Adrenal gland (tissue), 12 donors: ENCODE results near the gene ABLIM1. TPM values are rescaled to one million over a fixed set of nuclear protein-coding genes. Genes with fewer than 3 reads are reported as not detected.
"Not testable (repeated sequence)": the region's sequence is repeated elsewhere in the genome, so short reads cannot be mapped to it uniquely, and the experiment has no call there.

Source experiments
- DNase-seq, 7 donors: peaks; one replicate each; pipeline ENCODE4 v3.0.0-alpha.2; 2019 to 2020
- H3K27ac ChIP-seq, 5 donors: fragments of 200-600 bp; sonication (generic) in 4 of 5; 1 replicate in 3 of 5; 2 replicates in 2 of 5; pipeline versions ENCODE4 v1.5.1 to v1.8.0; 2016 to 2020; ENCODE audit warnings: mild to moderate bottlenecking in 1 of 5
- H3K27me3 ChIP-seq: fragments of 200-600 bp; 2 replicates; pipeline ENCODE4 v1.8.0; 2021
- H3K36me3 ChIP-seq, 2 donors: fragments of 200-600 bp; replicated peaks in 1 of 2; 1 replicate in 1 of 2; 2 replicates in 1 of 2; pipeline versions ENCODE4 v1.5.1 to v1.8.0; 2018 to 2022
- H3K4me1 ChIP-seq, 2 donors: fragments of 200-600 bp; replicated peaks in 1 of 2; 1 replicate in 1 of 2; 2 replicates in 1 of 2; pipeline versions ENCODE4 v1.5.1 to v1.8.0; 2018 to 2021
- H3K4me3 ChIP-seq, 4 donors: fragments of 200-600 bp; sonication (generic) in 3 of 4; one replicate each; pipeline ENCODE4 v1.5.1; 2016 to 2018
- H3K9me3 ChIP-seq, 3 donors: fragments of 200-600 bp; sonication (generic) in 1 of 3; replicated peaks in 1 of 3; 1 replicate in 2 of 3; 2 replicates in 1 of 3; pipeline versions ENCODE4 v1.5.1 to v1.8.0; 2016 to 2021
- POLR2A ChIP-seq, 2 donors: fragments of 450-650 bp; IDR thresholded peaks; one replicate each; pipeline ENCODE4 v1.6.1; 2017; ENCODE audit warnings: antibody characterized with exemption in 2 of 2, mild to moderate bottlenecking in 2 of 2, moderate library complexity in 1 of 2
- WGBS, 4 donors: extraction: QIAGEN DNeasy Blood & Tissue Kit in 2 of 4; methylation state at CpG; one replicate each; pipeline versions ENCODE4 v1.1.5 to v1.1.7; 2013 to 2017; 5-methylcytosine and 5-hydroxymethylcytosine counted together
- intact Hi-C, 2 donors: fragments of 100-400 bp; cut with DNase I; formaldehyde crosslinking; loops; one replicate each; pipeline versions ENCODE4 v1.14.1 to v1.15.0; 2022 to 2023
- polyA plus RNA-seq, 3 donors: library from polyadenylated mRNA; stranded (reverse); fragments of 200-250 nt in 2 of 3; fragments of 350-450 nt in 1 of 3; fragmentation: Illumina TruSeq in 1 of 3; extraction: RNeasy Lipid Tissue Mini Kit (QIAGEN cat#74804) in 1 of 3; gene quantifications; one replicate each; pipeline ENCODE4 v1.2.3, GENCODE V29; 2013 to 2014
- total RNA-seq, 9 donors: library from RNA; depleted of rRNA in 4 of 9; stranded (reverse); fragments of >200 nt in 4 of 9; fragments of 120-200 nt in 1 of 9; fragmentation: NEBNext Ultra II Directional in 1 of 9; extraction: Animal tissue kit (Norgen Biotek cat#: 25700) in 1 of 9; gene quantifications; one replicate each; pipeline versions ENCODE4 v1.1.0 to v1.2.4, GENCODE V29; 2013 to 2023
- TF ChIP-seq, protein P1 (sequence below), 6 experiments: fragments of 450-650 bp in 4 of 6; fragments of 200-600 bp in 2 of 6; sonication (generic) in 1 of 6; IDR thresholded peaks; 1 replicate in 5 of 6; 2 replicates in 1 of 6; pipeline versions ENCODE4 v1.5.1 to v1.8.0; 2016 to 2021; ENCODE audit warnings: antibody characterized with exemption in 6 of 6, mild to moderate bottlenecking in 2 of 6, moderate library complexity in 1 of 6
- donor health status: healthy with polysubstance abuse.
- donor health status: Bipolar disorder and iron deficiency.
- donor health status: DM: yes; HTN: yes; CAD: no.
- donor health status: DM: no; HTN: no; CAD: no.
- donor health status: DM: no; HTN: no; CAD: no.
- donor health status: DM: yes; HTN: yes; CAD: no.

ABLIM1 gene
- total and polyA plus RNA-seq, 12 donors: 7.9 to 430 (median 185) TPM

DNA sequence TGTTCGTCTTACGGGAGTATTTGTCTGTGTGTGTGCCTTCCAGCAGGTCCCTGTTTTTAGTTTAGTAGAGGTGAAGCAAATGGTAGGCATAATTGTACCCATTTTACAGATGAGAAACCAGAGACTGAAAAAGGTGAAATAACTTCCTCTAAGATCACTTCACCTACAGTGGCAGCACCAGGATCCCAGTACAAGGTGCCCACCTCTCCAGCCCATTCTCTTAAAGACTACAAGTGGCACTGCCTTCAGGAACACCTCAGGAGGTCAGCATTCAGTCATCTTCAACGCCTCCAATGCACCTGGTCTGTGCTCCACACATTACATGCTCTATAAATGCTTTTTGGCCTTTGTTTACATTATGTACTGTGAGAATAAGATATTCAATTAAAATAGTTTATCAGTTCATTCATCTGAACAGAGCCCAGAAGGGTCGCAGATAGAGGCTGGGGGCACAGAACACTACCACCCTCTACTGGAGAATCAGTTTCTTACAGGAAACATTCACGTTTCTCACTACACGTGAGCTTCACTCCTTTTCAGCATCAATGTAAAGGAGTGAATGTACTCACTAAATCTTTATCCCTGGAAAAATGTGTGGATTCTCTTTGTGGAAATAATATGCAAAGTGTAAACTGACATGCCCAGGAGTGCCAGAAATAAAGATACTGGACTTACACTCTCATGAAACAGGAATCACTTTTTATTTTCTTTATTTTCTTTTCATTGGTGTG lies 45.5 kb upstream of the ABLIM1 start:
- H3K9me3 ChIP-seq: peaks cover 0 to 5% (median 0%) of the 10 kb centered on the region in 3 donors
- H3K4me1 ChIP-seq: peaks cover 3 to 15% of the 10 kb centered on the region in 2 donors
- H3K4me3 ChIP-seq: no peak overlapping the region
- no peaks in the 10 kb centered on the region for H3K36me3 ChIP-seq
- DNase-seq: peak in 1 of 7 donors; percentile 30
- no peak overlapping the region for H3K27ac ChIP-seq
- no peaks in the 10 kb centered on the region for H3K27me3 ChIP-seq
- intact Hi-C loops: loop anchor here (10.0 kb wide), 3 partner anchors 149 to 229 kb away; no protein-coding TSS in a partner anchor
- TF ChIP-seq, protein P1, sequence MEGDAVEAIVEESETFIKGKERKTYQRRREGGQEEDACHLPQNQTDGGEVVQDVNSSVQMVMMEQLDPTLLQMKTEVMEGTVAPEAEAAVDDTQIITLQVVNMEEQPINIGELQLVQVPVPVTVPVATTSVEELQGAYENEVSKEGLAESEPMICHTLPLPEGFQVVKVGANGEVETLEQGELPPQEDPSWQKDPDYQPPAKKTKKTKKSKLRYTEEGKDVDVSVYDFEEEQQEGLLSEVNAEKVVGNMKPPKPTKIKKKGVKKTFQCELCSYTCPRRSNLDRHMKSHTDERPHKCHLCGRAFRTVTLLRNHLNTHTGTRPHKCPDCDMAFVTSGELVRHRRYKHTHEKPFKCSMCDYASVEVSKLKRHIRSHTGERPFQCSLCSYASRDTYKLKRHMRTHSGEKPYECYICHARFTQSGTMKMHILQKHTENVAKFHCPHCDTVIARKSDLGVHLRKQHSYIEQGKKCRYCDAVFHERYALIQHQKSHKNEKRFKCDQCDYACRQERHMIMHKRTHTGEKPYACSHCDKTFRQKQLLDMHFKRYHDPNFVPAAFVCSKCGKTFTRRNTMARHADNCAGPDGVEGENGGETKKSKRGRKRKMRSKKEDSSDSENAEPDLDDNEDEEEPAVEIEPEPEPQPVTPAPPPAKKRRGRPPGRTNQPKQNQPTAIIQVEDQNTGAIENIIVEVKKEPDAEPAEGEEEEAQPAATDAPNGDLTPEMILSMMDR (IDR thresholded peaks at IDR 0.05): peak; percentile 48 to 84 (median 71)
- no peak for TF ChIP-seq POLR2A (IDR thresholded peaks at IDR 0.05)
- WGBS, 4 donors: 24 to 31% (median 28%) methylated on average over 6 of the region's 6 CpGs

DNA sequence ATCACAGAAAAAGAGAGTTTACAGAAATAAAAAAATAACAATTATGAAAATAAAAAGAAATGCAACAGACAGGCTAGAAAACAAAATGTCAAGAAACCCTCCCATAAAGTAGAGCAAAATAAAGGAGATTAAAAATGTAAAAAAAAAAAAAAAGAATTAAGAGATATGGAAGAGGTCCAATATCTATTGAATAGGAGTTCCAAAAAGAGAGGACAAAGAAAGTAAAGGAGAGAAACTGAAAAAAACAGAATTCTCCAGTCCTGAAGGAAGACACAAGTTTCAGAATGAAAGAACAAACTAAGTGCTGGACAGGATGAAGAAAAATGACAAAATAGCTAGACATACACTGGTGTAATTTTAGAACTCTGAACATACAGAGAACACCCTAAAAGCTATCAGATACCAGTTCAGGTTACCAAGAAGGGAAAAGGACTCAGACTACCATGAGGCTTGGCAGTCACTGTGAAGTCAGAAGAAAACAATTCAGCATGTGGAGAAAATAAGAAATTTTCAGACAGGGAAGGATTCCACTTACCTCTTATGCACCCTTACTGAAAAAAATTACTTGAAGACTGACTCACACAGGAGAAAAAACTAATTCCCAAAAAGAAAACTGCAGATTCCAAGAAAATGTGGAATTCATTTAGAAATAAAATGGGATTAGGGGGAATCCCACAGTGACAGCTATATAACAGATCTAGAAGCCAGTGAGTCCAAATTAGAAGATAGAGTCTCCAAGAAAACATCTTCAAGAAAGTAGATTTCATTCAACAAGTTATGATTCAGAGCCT lies 40.4 kb upstream of the ABLIM1 start:
- Histone ChIP-seq H3K9me3 (peaks cover 0 to 5% (median 0%) of the 10 kb centered on the region in 3 donors), H3K27me3 (no peaks in the 10 kb centered on the region), H3K4me3 (no peak overlapping the region), H3K27ac (peak overlapping the region in 3 of 5 donors; percentile 5 to 69 (median 42)), H3K36me3 (no peaks in the 10 kb centered on the region), H3K4me1 (peaks cover 19 to 31% of the 10 kb centered on the region in 2 donors)
- TF ChIP-seq POLR2A (IDR thresholded peaks at IDR 0.05): peak in 1 of 2 donors; percentile 47
- TF ChIP-seq, protein P1 (IDR thresholded peaks at IDR 0.05): no peak
- no peak for DNase-seq
- intact Hi-C loops: loop anchor here in 1 of 2 donors (10.0 kb wide), 1 partner anchor 224 kb away; no protein-coding TSS in a partner anchor

DNA sequence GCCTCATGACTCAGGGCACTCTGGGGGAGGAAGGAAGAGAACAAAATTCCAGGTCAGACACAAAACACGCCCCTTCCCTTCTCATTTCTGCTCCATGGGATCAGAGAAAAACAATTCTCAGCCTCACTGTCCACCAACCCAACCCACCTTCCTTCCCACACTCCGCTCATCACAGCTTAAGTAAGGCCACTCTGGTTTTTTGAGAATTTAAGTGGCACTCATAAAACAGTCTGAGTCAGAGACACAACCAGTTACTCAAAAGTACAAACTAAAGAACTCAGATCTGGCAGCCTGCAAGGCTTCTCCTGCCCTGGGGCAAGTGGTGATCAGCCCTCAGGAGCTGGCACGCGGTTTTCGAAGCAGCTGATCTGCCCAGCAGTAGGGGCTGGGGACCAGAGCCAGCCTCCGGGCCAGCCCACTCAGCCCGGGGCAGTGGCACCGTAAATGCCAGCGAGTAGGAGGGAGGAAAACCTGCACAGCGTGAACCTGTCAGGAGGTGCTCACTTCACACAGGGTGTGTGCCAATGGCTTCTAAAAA lies 39.1 kb upstream of the ABLIM1 start:
- Histone ChIP-seq H3K4me1 (peaks cover 28 to 35% of the 10 kb centered on the region in 2 donors), H3K27ac (peak overlapping the region; percentile 39 to 84 (median 72)), H3K9me3 (peaks cover 0 to 5% (median 0%) of the 10 kb centered on the region in 3 donors), H3K4me3 (no peak overlapping the region), H3K36me3 (no peaks in the 10 kb centered on the region), H3K27me3 (no peaks in the 10 kb centered on the region)
- intact Hi-C loops: loop anchor here in 1 of 2 donors (10.0 kb wide), 1 partner anchor 222 kb away; no protein-coding TSS in a partner anchor
- peak in 1 of 2 donors; percentile 67 for TF ChIP-seq POLR2A (IDR thresholded peaks at IDR 0.05)
- TF ChIP-seq, protein P1 (IDR thresholded peaks at IDR 0.05): no peak
- peak; percentile 66 to 89 (median 82) for DNase-seq
- 49 to 72% (median 55%) methylated on average over 10 of the region's 10 CpGs for WGBS, 4 donors

DNA sequence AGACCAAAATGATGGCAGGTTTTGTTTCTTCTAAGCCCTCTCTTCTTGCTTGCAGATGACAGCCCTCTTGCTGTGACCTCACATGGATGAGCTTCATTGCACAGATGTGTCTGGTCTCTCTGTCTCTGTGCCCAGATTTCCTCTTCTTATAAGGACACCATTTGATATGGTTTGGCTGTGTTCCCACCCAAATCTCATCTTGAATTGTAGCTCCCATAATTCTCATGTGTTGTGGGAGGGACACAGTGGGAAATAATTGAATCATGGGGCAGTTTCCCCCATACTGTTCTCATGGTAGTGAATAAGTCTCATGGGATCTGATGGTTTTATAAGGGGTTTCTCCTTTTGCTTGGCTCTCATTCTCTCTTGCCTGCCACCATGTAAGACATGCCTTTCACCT lies 38.2 kb upstream of the ABLIM1 start:
- not testable (repeated sequence) for H3K9me3 ChIP-seq, H3K27me3 ChIP-seq, H3K4me3 ChIP-seq, DNase-seq, H3K36me3 ChIP-seq
- Histone ChIP-seq H3K27ac (peak overlapping the region in 3 of 5 donors; percentile 69 to 84 (median 79)), H3K4me1 (peaks cover 28 to 35% of the 10 kb centered on the region in 2 donors)
- intact Hi-C loops: loop anchor here in 1 of 2 donors (10.0 kb wide), 1 partner anchor 222 kb away; no protein-coding TSS in a partner anchor
